Gastrocnemius medialis (tissue), 4 donors: ENCODE data around the gene ROR1. TPM values are rescaled to one million over a fixed set of nuclear protein-coding genes. Genes with fewer than 3 reads are reported as not detected.

ENCODE experiments used
- ATAC-seq, 2 donors: fragments of 150-250 bp; one replicate each; pipeline ENCODE4 v1.9.1; 2016
- DNase-seq, 2 donors: peaks; one replicate each; pipeline ENCODE4 v3.0.0-alpha.2; 2019
- H3K27ac ChIP-seq, 4 donors: fragments of 200-600 bp; sonication (generic); 1 replicate in 1 of 4; 2 replicates in 3 of 4; pipeline ENCODE4 v1.5.1; 2016 to 2018; ENCODE audit warnings: mild to moderate bottlenecking in 2 of 4, moderate library complexity in 1 of 4
- H3K27me3 ChIP-seq, 3 donors: fragments of 200-600 bp; sonication (generic) in 2 of 3; 1 replicate in 1 of 3; 2 replicates in 2 of 3; pipeline versions ENCODE4 v1.5.1 to v1.6.0; 2016 to 2019; ENCODE audit warnings: mild to moderate bottlenecking in 1 of 3, moderate library complexity in 1 of 3
- H3K36me3 ChIP-seq, 2 donors: fragments of 200-600 bp; sonication (generic) in 1 of 2; one replicate each; pipeline ENCODE4 v1.5.1; 2017 to 2018
- H3K4me1 ChIP-seq, 2 donors: fragments of 200-600 bp; sonication (generic) in 1 of 2; one replicate each; pipeline ENCODE4 v1.5.1; 2016 to 2017; ENCODE audit warnings: mild to moderate bottlenecking in 2 of 2
- H3K4me3 ChIP-seq, 4 donors: fragments of 200-600 bp; sonication (generic) in 3 of 4; 1 replicate in 1 of 4; 2 replicates in 3 of 4; pipeline ENCODE4 v1.5.1; 2016 to 2019; ENCODE audit warnings: mild to moderate bottlenecking in 2 of 4
- H3K9me3 ChIP-seq, 3 donors: fragments of 200-600 bp; sonication (generic) in 2 of 3; 1 replicate in 1 of 3; 2 replicates in 2 of 3; pipeline ENCODE4 v1.5.1; 2016 to 2019
- POLR2A ChIP-seq, 2 donors: fragments of 450-650 bp; IDR thresholded peaks; one replicate each; pipeline ENCODE4 v1.6.1; 2017; ENCODE audit warnings: antibody characterized with exemption in 2 of 2, mild to moderate bottlenecking in 2 of 2, moderate library complexity in 2 of 2
- in situ Hi-C, 4 donors: fragments of 200-750 bp; cut with MboI; loops; one replicate each; pipeline versions ENCODE4 v1.15.0 to v1.8.0; 2017; ENCODE audit warnings: low sequenced_read_pairs in 4 of 4
- intact Hi-C: fragments of 100-400 bp; cut with DNase I; formaldehyde crosslinking; loops from one replicate; pipeline ENCODE4 v1.15.1; 2023; ENCODE audit warnings: low total_unique reads
- total RNA-seq, 4 donors: library from RNA; depleted of rRNA; stranded (reverse); fragments of >200 nt; gene quantifications; one replicate each; pipeline versions ENCODE4 v1.1.0 to v1.2.3, GENCODE V29; 2016
- TF ChIP-seq, protein P1 (sequence below), 5 experiments: fragments of 450-650 bp in 3 of 5; fragments of 200-600 bp in 2 of 5; sonication (generic) in 2 of 5; IDR thresholded peaks in 4 of 5; conservative IDR thresholded peaks in 1 of 5; 1 replicate in 4 of 5; 2 replicates in 1 of 5; pipeline ENCODE4 v1.5.1; 2016 to 2019; ENCODE audit warnings: antibody characterized with exemption in 5 of 5, mild to moderate bottlenecking in 3 of 5, moderate library complexity in 3 of 5

The ROR1 gene
- total RNA-seq, 4 donors from 2014 or later = 2.5 to 4.3 (median 3.6) TPM

DNA sequence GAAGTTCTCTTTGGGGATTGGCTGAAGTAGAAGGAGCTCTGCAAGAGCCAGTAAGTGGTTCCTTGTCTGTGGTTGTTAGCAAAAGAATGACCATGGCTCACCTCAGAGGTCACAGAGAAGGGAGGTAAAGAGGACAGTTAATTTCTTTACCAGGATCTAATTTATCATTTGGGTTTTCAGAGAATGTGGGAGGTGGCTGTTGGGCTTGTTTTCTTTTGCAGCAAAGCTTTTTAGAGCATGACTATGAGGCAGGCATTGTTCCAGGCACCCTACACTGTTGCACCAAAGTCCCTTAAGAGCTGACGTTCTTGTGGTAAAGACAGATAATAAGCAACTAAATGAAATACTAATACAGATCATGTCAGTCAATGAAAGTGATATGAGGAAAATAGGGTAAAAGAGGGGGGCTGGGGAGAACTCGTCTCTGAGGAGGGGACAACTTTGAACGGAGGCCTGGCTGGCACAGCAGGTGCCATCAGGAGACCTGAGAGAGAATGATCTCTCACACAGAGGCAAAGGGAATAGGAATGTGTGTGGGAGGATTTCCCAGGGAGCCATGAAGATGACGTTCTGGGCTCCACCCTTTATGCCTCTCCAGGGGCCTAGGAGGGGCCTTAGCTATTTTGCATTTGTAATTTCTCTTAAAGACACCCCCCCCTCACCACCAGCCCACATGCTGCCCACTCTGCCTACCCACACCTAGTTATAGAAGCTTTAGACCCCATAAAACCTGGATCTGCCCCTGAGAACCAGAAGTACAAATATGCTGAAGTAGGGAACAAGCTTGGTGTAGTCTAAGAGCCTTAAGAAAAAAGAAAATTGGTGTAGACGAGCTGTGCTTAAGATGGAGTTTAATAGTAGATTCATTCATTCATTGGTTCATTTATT lies 177.5 kb downstream of the ROR1 start:
- H3K27ac ChIP-seq = no peak overlapping the region
- no peaks in the 10 kb centered on the region for H3K36me3 ChIP-seq
- H3K27me3 ChIP-seq = no peaks in the 10 kb centered on the region
- TF ChIP-seq, protein P1, sequence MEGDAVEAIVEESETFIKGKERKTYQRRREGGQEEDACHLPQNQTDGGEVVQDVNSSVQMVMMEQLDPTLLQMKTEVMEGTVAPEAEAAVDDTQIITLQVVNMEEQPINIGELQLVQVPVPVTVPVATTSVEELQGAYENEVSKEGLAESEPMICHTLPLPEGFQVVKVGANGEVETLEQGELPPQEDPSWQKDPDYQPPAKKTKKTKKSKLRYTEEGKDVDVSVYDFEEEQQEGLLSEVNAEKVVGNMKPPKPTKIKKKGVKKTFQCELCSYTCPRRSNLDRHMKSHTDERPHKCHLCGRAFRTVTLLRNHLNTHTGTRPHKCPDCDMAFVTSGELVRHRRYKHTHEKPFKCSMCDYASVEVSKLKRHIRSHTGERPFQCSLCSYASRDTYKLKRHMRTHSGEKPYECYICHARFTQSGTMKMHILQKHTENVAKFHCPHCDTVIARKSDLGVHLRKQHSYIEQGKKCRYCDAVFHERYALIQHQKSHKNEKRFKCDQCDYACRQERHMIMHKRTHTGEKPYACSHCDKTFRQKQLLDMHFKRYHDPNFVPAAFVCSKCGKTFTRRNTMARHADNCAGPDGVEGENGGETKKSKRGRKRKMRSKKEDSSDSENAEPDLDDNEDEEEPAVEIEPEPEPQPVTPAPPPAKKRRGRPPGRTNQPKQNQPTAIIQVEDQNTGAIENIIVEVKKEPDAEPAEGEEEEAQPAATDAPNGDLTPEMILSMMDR (IDR thresholded peaks at IDR 0.05 in 4 of 5, conservative IDR thresholded peaks at IDR 0.05 in 1 of 5) = no peak
- no peak for TF ChIP-seq POLR2A (IDR thresholded peaks at IDR 0.05)
- peaks cover 0 to 5% (median 0%) of the 10 kb centered on the region in 3 donors for H3K9me3 ChIP-seq
- H3K4me3 ChIP-seq = no peak overlapping the region
- DNase-seq (no peak), ATAC-seq (no peak)
- in situ Hi-C loops (no loop called here), intact Hi-C loops (no loop called here)
- peaks cover 15 to 20% of the 10 kb centered on the region in 2 donors for H3K4me1 ChIP-seq

DNA sequence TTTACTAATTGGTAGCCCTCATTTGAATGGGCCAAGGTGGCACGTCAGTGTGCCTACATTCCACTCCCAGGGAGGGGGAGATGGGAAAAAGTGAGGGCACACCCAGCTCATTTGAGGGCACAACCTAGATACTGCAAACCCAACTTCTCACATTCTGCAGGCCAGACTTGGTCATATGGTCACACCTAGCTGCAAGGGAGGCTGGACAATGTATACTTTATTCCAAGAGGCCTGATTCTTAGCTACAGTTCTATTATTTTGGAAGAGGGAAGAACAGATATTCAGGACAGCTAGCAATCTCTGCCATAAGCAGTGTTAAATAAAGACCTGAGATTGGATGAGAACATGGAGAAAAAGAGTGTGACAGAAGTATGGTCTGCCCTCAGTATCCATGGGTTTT lies 180.4 kb downstream of the ROR1 start:
- Histone ChIP-seq H3K9me3 (peaks cover 0 to 5% (median 0%) of the 10 kb centered on the region in 3 donors), H3K27ac (no peak overlapping the region), H3K27me3 (no peaks in the 10 kb centered on the region), H3K36me3 (no peaks in the 10 kb centered on the region), H3K4me1 (peaks cover 6 to 9% of the 10 kb centered on the region in 2 donors), H3K4me3 (no peak overlapping the region)
- intact Hi-C loops = no loop called here
- no peak for TF ChIP-seq POLR2A (IDR thresholded peaks at IDR 0.05)
- TF ChIP-seq, protein P1 (IDR thresholded peaks at IDR 0.05 in 4 of 5, conservative IDR thresholded peaks at IDR 0.05 in 1 of 5) = no peak
- in situ Hi-C loops = no loop called here
- ATAC-seq (no peak), DNase-seq (no peak)

DNA sequence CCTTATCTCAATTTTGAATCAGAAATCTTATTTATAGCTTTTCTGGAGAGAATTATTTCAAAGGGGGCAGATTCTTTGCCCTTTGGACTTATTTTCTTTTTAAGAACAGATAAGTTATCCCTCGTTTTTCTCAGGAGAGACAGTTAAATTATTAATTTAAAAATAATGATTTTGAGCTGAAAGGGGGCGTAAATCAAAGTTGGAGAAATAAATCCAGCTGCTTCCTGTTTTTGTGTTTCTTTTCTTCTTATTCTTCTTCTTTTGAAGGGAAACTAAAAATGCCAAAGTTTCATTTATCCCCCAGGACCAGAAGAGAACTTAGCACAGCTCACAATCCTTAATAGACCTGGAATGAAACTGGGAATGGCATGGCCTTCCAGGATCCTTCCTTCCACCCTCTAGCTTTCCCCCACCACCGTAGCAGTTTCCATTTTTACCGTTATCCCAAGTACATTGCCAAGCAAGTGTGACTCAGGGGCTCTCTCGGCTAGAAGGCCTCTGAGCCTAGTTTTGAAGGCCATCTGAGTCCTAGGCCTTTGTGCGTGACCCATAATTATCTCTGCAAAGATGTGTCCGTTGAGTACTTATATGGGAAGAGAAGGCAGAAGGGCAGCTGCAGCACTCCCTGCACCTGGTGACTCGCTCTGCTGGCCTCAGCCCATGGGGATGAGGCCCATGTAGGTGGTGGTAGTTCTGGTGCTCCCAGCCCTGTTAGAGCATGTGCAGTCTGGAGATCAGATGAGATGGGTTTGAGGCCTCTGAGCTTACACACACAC lies 181.7 kb downstream of the ROR1 start:
- no peak for TF ChIP-seq POLR2A (IDR thresholded peaks at IDR 0.05)
- TF ChIP-seq, protein P1 (IDR thresholded peaks at IDR 0.05 in 4 of 5, conservative IDR thresholded peaks at IDR 0.05 in 1 of 5) = no peak
- no peak for DNase-seq
- Histone ChIP-seq H3K4me3 (no peak overlapping the region), H3K27ac (no peak overlapping the region), H3K9me3 (peaks cover 0 to 5% (median 0%) of the 10 kb centered on the region in 3 donors), H3K27me3 (no peaks in the 10 kb centered on the region), H3K36me3 (no peaks in the 10 kb centered on the region), H3K4me1 (peaks cover 16 to 19% of the 10 kb centered on the region in 2 donors)
- intact Hi-C loops (no loop called here), in situ Hi-C loops (no loop called here)
- no peak for ATAC-seq

DNA sequence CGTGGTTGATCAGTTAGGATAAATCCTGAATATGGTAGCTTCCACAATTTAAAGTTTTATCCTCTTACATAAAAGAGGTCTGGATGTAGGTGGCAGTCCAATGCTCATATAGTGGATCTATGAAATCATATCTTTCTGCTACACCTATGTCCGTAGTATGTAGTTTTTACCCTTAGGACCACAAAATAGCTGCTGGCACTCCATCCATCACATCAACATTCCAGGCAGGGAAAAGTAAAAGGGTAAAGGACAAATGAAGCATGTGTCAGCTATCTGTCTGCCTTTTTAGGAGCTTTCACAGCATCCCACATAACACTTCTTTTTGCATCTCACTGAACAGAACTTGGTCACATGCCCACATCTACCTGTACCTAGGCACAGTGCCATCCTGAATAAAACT lies 184.7 kb downstream of the ROR1 start:
- no peak for ATAC-seq
- intact Hi-C loops (no loop called here), in situ Hi-C loops (no loop called here)
- no peaks in the 10 kb centered on the region for H3K27me3 ChIP-seq
- TF ChIP-seq, protein P1 (IDR thresholded peaks at IDR 0.05 in 4 of 5, conservative IDR thresholded peaks at IDR 0.05 in 1 of 5) = no peak
- no peak for TF ChIP-seq POLR2A (IDR thresholded peaks at IDR 0.05)
- H3K4me3 ChIP-seq = no peak overlapping the region
- no peak overlapping the region for H3K27ac ChIP-seq
- H3K4me1 ChIP-seq = peaks cover 18 to 21% of the 10 kb centered on the region in 2 donors
- no peak for DNase-seq
- H3K9me3 ChIP-seq = peaks cover 0 to 5% (median 0%) of the 10 kb centered on the region in 3 donors
- no peaks in the 10 kb centered on the region for H3K36me3 ChIP-seq
